GM19467 (cell line): ENCODE data around the gene BTBD10.
"Not testable (repeated sequence)": the region's sequence is repeated elsewhere in the genome, so short reads cannot be mapped to it uniquely, and the experiment has no call there.

Experiments
- ATAC-seq: cut with Tn5 transposase; IDR thresholded peaks from one replicate; pipeline ENCODE4 v1.9.1; 2021; ENCODE audit warnings: mild to moderate bottlenecking, moderate library complexity; ENCODE audit not compliant: unreplicated experiment

The BTBD10 gene

DNA sequence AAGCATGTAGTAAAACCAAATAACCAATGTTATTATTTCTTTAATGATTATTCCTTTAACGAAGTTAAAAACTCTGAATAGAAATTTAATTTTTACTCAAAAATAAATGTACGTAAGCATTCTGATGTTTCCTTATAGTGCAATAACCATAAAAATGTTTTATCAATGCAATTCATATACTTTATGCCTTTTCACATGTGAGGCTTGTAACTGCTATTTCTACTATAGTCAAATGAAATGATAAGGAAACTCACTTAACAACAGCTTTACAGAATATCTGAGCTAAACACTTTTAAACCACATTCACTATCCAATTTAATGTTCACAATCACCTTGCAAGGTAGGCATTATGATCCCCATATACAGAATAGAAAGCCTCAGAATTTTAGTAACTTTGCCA is 17.4 kb downstream of the BTBD10 start:
- no peak for ATAC-seq

DNA sequence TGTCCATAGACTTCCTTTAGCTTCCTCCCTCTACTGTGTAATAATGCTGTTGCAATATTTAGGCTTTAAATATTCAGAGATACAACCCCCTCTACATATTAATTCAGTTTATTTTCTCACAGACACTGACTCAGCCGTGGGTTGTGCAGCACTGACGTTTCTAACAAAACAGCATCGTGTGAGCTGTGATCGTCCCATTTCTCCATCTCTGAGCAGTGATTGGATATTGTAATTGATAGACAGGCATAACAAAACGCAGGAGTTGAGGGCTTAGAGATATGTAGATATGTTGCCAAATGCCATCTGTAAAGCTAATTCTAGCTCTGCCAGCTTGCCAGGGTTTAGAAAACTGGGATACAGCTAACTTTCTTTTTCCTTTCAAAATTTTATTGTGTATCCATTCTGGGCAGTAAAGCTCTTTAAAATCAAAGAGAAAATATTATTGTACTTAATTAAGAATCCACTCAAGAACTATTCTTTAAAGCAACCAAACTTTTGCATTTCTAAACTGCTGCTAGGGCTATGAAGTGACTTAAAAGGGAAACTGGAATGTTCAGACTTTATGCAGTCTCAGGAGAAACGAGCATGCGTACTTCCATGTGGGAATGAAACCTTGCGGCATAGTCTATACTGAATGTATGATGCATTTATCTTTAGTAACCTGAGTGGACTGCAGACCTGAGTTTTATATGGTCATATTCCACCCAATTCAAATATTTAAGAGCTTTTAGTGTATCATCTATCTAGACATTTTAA is 22.7 kb downstream of the BTBD10 start:
- ATAC-seq, result no peak

DNA sequence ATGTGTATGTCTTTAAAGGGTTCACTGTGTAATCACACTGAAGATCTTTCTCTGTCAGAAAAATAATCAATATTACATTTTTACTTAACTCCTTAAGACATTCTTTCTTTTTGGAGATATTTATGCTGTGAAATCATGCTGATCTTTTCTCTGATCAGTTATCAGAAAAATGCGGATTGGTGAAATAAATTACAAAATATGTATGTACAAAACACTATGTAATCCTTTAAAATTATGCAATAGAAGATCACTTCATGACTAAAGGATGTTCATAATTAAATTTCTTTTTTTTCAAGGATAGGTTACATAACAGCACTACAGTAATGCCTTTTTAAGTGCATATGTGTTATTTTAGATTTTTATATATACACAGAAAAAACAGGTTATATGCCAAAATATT is 24.7 kb downstream of the BTBD10 start:
- no peak for ATAC-seq

DNA sequence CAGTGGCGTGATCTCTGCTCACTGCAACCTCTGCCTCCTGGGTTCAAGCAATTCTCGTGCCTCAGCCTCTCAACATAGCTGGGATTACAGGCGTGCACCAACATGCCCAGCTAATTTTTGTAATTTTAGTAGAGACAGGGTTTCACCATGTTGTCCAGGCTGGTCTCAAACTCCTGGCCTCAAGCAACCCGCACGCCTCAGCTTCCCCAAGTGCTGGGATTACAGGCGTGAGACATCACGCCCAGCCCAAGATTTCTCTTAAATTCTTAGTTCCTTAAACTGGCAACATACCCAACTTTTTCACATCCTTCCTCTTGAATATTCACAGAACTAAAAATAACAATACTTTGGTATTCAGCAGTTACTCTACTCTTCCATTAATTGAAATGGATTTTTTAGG is 26.2 kb downstream of the BTBD10 start:
- not testable (repeated sequence) for ATAC-seq

DNA sequence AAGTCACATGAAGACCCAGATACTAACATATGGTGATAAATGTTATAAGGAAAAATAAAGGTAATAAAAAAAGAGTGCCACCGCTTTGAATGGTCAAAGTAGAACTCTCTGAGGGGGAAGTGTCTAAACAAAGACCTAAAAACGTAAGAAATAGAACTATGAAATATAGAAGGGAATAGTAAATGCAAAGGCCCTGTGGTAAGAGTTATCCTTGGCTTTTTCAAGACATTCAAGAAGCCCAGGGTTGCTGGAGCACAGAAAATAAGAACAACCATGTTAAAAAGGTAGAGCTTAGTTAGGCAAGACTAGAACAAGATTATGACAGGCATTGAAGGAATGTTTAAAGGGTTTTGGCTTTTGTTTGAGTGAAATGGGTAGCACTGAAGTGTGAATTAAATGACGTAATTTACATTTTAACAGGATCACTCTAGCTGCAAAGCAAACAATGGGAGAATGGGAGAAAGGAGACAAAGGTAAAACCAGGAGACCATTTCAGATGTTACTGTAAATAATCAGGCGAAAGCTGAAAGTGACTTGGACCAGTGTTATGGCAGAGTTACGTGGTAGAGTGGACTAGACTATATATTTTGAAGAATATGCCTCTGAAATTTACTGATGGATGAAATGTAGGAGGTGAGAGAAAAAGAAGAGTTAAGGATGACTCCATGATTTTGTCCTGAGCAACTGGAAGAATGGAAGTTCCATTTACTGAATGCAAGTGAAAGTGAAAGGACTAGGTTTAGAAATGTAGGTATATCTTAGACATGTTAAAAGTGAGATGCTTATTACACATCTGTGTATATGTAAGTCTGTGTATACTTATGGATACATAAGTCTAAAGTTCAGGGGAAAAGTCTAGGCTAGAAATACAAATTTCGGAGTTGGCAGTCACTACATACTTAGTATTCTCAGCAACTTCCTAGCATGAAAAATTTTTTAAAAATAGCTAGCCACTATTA is 28.5 kb downstream of the BTBD10 start:
- no peak for ATAC-seq

DNA sequence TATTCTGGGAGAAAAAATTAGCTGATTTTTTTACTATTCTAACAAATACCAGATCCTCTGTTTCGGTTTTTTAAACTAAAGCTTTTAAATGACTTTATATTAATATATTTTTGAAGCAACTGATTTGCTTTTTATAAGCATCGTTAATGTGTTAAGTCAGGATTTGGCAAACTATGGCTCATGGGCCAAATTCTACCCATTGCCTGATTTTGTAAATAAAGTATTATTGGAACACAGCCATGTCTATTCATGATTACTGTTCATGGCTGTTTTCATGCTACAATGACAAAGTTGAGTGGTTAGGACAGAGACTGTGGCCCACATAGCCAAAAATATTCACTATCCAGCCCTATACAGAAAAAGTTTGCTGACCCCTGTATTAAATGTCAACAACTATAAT is 29.6 kb downstream of the BTBD10 start:
- ATAC-seq, result no peak

DNA sequence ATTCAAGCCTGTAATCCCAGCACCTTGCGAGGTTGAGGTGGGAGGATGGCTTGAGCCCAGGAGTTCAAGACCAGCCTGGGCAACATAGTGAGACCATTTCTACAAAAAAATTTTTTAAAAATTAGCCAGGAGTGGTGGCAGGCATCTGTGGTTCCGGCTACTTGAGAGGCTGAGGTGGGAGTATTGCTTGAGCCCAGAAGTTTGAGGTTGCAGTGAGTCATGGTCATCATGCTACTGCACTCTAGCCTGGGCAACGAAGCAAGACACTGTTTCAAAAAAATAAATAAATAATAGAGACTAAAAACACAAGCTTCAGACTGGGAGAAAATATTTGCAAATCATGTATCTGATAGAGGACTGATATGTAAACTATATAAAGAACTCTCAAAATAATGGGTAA is 33.2 kb downstream of the BTBD10 start:
- no peak for ATAC-seq

DNA sequence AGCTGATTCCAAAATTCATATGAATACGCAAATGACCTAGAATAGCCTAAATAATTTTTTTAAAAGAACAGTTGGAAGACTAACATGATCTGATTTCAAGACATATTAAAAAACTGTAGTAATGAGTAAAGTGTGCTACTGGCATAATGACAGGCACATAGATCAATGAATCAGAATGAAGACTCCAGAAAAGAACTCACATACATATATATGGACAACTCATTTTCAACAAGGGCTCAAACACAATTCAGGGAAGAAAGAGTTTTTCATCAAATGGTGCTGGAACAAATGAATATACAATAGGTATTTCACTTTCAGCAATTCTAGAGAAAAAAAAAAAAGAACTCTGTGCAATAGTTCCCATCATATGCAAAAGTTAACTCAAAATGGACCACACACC is 33.7 kb downstream of the BTBD10 start:
- no peak for ATAC-seq

DNA sequence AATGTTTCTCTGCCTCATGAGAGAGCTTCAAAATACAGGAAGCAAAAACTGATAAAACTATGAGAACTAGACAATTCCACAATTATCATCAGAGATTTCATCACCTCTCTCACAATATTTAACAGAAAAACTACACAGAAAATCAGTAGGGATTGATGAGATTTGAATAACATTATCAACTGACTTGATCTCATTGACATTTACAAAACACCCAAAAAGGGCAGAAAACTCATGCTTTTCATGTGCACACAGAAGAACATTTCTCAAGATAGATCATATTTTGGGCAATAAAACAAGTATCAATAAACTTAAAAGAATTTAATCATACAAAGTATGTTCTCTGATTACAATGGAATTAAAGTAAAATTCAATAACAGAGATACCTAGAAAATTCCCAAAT is 35.6 kb downstream of the BTBD10 start:
- ATAC-seq, result no peak

DNA sequence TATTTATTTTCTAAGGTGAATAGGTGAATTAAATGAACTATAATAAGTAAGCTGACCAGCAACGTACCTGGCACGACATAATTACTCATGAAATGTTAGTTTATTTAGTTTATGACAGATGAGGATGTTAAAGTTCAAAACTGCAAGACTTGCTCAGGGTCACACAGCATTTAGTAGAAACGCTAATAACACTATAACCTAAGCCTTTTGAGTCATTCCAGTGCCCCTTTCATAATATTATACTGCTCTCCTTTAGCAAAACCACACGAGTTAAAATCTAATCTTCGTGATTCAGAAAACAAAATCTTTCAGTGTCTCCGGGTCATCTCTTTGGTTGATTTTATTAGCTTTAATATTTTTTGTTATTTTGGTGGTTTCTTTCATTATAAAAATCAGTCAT is 39.6 kb downstream of the BTBD10 start:
- ATAC-seq, result no peak

DNA sequence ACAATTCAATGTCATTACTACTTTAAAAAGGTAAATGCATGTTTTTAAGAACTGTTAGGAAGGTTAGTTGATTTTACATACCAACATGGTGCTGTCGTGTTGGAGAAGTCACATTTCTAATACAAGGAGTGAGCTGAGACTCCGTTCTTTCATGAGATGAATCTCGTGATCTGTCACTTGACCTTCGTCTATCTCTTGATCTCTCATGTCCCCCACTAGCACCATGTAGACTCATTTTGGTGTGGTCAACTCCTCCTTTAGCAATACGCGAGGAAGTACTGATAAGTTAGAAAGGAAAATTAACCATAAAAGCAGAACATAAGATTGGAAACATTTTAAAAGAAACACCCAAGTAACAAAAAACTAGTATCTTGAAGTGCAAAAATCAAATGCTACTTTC is 41.5 kb downstream of the BTBD10 start:
- ATAC-seq, result no peak

DNA sequence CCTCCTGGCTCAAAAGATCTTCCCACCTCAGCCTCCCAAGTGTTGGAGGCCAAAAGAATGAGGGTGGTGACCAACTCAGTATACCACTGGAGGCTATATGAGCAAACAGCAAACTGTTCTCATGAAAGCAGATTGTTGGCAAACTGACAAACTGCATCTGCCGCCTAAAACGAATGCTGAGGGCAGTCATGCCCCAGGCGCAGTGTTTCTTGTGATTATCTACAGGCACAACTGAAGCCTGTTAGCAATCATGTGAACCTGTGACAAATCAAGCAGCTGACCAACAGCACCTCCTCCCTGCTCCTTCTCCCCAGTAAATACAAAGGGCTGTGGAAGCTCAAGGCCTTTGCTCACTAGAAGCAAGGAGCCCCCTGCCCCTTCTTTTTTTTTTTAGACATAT is 47.8 kb downstream of the BTBD10 start:
- ATAC-seq, result no peak

DNA sequence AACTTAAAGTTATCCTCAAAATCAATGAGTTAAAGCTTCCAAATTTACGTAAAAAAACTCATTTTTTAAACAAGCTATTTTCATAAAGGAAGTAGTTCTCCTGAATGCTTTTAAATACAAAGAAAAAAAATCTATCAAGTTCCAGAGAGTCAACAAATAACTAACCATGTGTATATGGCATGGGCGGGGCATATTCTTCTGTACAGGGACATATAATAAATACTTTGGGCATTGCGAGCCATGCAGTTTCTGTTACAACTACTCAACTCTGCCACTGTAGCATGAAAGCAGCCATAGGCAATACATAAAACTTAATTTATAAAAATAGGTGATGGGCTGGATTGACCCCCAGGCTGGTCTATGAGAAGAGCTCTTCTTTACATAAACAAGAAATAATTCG is 57.8 kb downstream of the BTBD10 start:
- ATAC-seq, result no peak

DNA sequence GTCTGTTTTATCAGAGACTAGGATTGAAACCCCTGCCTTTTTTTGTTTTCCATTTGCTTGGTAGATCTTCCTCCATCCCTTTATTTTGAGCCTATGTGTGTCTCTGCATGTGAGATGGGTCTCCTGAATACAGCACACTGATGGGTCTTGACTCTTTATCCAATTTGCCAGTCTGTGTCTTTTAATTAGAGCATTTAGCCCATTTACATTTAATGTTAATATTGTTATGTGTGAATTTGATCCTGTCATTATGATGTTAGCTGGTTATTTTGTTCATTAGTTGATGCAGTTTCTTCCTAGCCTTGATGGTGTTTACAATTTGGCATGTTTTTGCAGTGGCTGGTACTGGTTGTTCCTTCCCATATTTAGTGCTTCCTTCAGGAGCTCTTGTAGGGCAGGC is 64.7 kb downstream of the BTBD10 start:
- ATAC-seq, result not testable (repeated sequence)

DNA sequence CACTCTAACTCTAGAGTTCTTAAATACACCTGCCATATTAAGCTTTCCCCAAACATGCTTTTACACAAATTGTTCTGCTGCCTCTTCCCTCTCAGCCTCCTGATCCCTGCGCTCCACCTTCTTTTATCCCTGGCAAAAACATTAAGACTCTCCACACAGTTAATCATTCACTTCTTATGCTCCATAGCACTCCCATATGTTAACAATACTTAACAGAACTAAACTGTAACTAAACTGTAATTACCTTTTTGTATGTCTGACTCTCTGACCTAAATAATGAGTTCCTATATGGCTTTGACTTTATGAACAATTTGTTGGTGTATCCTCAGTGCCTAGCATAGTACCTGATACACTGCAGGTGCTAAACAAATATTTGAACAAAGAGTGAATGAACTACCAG is 71.8 kb downstream of the BTBD10 start:
- ATAC-seq, result no peak

DNA sequence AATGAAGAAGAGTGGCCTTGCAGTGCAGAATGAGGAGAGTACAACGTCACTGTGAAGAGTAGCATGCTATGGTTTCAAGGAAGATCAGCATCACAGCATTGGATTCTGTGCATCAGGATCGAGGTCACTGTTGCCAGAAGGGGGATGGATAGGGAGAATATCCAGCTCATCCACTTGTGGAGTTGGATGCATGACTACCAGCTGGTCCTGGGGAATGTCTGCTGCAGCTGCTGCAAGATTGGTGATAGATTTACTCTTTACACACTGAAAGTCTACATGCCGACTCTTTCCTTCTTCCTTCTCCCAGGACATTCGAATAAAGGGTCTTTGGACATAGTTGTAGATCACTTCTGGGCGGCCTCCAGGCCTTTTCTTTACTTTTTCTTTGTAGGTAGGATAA is 74.3 kb downstream of the BTBD10 start:
- no peak for ATAC-seq

DNA sequence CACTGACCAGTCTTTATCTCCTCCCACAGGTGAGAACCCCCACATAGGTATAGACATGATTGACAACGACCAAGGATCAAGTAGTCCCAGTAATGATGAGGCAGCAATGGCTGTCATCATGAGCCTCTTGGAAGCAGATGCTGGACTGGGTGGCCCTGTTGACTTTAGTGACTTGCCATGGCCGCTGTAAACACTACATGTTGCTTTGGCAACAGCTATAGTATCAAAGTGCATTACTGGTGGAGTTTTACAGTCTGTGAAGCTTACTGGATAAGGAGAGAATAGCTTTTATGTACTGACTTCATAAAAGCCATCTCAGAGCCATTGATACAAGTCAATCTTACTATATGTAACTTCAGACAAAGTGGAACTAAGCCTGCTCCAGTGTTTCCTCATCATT is 76.5 kb downstream of the BTBD10 start:
- no peak for ATAC-seq

DNA sequence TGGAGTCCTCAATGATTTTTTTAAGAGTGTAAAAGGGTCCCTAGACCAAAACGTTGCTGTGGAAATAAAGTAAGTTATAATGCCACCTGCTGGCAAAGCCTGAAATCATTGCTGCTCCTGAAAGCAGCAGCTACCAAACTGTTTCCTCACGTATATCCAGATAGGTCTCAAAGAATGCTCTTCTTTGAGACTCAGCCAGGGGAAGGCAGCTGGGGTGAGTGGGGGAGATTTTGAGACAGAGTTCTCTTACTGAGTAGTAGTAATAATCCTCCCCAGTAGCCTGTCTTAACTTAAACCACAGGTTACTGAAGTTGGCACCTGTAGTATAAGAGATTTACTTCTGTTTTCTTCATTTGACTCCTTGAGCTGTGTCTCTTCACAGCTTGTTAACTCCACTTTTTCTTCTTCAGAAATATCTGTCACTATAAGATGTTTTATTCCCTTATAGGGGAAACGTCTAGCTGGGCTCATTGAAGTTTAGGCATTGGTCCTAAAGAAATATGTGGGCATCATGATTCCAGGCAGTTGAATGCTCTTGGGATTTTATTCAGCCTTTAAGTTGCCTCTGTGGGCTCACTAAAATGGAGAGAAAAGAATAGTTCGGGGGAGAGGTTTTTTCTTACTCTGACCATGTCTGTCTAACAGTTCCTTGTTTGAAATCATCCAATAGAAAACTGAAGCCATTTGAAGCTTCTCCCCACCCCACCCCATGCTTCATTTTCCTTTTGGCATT is 77.9 kb downstream of the BTBD10 start:
- ATAC-seq, result no peak

DNA sequence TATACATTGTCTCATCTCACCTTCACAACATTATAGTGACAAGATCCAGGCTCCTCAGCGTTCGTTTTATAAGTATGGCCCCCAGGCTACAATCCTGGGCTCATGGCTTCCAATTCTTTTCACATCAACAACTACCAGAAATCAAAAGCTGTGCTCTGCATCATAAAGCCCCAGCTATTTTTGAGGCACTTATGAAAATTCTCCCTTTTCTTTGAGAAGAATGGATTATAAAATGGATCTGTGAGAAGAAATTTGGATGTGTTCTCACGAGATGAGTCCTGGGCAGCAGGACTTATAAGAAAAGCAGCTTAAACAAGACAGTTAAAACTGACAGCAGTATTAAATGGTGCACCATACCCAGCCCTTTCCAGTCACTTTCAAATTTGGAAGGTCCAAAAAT is 80.3 kb downstream of the BTBD10 start:
- ATAC-seq, result no peak

DNA sequence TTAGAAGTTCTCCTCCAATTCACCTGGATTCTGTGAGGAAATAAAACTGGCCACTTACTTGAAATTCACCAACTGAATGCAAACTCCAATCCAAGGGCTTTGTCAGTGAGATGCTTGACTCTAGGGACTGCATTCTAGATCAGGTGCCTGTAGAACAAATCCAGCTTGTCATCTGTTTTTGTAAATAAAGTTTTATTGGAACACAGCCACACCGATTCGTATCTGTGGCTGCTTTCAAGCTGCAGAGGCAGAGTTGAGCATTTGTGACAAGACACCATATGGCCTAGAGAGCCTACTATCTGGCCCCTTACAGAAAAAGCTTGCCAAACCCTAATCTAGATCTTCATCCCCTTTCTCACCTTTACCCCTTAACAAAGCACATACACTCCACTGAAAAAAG is 82.3 kb downstream of the BTBD10 start:
- ATAC-seq, result no peak

DNA sequence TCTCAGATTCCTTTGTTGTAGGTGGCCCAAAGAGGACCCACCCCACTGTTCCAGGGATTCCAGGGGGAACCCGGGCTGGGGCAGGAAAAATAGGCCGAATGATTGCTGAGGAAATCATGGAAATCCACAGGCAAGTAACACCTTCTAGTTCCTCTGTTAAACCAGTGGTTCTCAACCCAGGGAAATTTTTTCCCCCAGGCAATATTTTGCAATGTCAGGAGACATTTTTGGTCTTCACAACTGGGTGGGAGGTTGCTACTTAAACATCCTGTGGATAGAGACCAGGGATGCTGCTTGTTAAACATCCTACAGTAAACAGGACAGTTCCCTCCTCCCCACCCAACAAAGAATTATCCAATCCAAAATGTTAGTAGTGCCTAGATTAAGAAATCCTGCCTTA is 84.7 kb downstream of the BTBD10 start:
- no peak for ATAC-seq

DNA sequence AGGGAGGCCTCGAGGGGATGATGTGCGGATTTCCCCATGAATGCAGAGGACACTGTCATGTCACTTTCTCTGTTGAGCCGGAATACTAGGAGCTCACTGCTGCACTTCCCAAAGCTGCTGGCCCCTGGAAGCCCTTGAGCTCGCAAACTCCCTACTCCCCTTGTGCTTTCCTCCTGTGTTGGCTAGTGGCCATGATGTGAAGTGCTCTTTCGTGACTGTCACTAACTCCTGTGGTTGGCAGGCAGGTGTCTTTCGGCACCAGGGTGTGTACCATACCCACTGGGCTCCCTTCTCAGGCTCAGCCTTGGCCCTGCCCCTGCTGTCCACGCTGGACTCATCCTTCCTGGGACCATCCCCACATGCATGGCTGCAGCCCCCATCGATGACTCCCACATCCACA is 86.2 kb downstream of the BTBD10 start:
- ATAC-seq, result no peak
